ENCODE measurements around the gene FASLG.

FASLG gene

DNA sequence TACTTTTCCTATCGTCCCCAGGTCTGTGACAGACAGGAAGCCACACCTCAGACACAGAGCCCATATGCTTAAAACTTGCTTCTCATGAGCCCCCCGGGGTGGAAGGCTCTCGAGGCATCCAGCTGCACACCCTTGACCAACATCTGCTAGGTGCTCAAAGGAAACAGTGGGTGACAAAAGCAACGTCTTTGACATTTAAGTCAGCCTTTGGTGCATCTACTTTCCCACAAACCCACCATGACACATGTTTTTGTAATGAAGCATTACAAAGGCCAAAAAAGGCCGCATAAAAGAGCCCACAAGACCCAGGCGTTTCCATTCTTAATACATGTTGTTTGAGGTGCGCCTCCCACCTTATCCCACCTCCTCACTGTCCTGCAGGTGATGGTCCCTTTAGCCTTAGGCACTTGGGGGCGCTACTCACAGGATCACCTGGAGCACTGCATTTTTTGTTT is 11.8 kb upstream of the FASLG start:
- FAIRE-seq = no peak

DNA sequence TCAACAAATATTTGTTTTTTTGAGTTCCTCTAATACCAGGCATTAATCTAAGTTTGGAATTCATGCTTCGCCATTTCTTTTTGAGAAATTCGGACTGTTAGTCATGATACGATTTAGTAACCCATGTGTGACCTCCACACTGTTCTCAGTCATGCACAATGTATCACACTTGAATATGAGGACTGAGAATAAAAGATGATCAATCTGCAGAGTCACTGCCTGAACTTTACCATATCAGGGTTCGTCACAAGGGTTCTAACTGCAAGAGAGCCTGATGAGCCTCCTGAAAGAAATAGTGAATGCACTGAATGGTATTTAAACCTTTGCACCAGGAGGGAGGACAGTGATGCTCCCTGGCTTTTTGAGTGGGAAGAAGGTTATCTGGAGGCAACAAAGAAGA is 10.9 kb upstream of the FASLG start:
- no peak for FAIRE-seq

DNA sequence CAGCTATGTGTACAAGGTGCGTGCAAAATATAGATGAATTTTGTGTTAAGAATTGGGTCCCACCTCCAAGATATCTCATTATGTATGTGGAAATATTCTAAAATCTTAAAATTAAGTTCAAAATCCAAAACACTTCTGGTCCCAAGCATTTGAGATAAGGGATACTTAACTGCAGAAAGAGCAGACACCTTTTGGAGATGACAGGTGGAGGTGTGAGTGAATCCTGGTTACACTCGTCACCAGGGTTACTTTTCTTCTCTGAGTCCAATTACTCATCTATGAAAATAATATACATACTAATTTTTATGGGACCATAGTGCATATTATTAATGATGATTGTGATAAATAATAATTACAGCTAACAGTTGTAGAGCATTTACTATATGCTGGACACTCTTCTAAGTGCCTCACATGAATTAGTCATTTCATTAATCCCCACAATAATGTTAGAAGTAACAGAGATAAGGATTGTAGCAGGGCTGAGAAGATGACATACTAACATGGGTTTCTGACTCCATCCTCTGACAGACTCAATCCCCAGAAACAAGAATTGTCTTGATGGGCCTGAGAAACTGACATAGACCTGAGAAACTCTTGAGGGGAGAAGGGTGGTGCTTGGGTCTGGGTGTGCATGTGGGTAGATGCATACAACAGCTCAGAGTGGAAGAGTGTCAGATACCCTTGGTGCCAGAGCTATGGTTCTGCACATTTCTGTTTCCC is 8.3 kb upstream of the FASLG start:
- no peak for FAIRE-seq

DNA sequence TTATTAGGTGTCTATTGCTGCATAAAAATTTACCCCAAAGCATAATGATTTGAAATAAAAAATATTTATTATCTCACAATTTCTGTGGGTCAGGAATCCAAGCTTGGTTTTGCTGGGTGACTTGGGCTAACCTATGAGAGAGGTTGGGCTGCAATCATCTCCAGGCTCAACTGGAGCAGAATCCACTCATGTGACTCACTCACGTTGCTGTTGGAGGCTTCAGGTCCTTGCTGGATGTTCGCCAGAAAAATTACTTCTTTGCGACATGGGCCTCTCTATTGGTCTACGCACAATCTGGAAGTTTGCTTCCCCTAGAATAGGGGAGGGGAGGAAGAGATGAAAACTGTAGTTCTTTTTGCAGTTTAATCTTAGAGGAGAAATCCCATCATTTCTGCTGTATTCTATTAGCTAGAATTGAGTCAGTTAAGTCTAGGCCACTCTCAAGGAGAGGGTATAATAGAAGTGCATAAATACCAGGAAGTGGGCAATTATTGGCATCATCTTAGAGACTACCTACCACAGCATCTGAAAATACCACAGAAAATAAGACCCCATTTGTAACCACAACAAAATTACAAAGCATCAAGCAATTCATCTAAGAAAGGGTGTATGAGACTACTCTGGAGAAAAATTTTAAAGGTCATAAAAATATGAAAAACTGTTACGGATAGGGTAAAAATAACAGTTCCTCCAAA is 5.7 kb upstream of the FASLG start:
- no peak for FAIRE-seq

DNA sequence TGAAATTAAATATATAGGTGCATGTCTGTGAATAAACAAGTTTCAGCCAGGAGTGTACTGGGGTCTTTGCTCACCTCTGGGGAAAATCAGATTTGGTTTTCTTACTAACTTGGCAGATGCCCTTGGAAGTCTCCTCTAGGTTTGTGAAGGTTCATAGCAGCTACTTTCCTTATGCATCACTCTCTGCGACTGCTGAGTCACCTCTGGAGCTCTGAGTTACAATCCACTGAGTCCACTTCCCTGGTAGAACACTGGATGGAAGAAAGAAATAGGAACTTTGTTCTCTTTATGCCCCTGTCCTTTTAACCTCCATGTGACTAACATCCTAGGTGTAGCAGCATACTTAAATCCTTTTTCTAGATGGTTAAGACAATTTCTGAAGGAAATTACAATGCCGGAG is 4.4 kb upstream of the FASLG start:
- no peak for FAIRE-seq

DNA sequence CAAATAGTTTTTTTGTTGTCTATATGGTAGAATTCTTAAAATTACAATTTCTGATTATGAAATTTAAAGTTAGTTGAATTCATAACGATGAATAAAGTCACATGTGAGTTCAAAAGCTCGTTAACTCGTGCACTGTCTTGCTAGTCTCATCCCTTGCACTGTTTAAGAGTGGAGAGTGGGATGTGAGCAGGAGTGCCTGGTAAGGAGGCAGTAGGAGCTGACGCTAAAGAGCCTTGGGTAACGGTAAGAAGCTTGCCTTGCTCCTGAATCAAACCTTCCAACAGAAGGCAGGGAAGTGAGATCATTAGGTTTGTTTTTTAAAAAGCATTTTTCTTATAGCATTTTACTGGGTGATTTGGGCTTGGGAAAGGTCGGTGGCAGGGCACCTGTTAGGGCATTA is 2.3 kb upstream of the FASLG start:
- no peak for FAIRE-seq

DNA sequence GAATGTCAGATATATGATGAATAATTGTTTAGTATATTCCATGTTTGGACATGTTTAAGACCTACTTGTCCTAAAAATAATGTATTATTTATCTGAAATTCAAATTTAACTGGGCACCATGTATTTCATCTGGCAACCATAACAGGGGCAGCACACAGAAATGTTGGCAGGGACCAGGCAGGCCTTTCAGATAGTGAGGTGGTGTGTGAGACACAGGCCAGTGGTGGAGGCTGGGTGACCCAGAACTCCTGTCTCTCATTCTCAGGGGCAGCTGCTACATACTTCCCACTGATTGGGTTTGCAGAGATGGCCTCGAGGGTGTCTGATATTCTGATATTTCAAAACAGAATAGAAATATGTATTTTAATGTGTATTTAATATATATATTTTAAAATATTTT is 1.3 kb upstream of the FASLG start:
- FAIRE-seq = no peak

DNA sequence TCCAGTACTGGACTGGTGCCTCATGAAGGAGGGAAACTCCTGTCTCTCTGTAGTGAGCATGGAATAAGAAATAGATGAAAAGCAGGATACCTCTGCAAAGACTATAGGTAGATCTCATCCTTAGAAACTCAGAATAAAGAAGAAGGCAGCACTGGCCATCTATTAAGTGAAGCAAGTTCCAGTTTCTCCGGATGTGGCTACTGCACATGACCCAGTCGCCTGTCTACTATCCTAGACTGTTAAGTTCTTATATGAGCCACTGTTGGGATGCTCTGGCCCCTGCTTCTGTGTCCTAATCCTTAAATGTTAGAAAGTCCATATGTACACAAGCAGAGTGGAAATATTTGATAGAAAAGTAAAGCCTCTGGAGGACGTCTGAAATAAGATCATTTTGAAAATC is 2.2 kb downstream of the FASLG start:
- FAIRE-seq = no peak

DNA sequence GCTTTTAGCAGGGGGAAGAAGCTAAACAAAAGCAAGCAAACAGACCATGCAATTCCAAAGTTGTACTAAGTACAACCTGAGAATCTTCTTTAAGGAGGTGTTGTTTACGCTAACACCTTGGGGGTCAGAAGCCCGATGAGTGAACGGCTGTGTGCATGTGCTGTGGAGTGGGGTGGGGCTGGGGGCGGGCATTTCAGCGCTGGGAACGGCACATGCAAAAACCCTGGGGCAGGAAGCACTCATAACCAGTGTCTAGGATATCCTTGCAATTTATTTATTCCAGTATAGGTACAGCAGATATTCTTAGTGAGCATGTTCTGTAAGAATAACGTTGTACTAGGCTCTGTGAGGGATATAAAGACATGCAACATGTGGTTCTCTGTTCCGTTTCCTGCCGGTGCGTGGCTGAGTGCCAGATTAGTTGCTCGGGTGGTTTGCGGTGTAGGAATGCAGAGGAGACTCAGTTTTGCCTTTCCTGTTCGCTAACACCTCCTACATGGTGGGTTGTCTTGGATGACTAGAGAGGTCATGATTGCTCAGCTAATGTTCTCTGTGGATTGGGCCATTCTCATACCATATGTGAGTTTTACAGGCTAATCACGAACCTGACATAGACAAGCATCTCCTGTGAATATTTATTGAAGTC is 3.7 kb downstream of the FASLG start:
- no peak for FAIRE-seq

DNA sequence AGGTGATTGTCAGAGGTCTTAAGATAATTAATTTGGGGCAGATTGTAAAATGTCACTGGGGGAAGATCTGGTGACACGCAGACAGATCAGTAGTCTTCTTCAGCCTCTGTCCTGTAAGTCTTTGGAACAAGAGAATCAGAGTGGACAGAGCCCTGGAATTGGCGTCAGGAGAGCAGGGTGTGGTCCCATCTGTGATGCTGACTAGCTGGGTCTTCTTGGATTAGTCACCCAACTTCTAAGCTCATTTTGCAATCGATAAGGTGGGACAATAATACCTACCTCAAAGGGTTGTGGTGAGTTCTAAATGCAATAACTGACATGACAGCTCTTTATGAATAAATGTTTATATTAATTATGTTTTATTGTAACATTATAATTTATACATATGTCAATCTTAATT is 4.8 kb downstream of the FASLG start:
- no peak for FAIRE-seq

DNA sequence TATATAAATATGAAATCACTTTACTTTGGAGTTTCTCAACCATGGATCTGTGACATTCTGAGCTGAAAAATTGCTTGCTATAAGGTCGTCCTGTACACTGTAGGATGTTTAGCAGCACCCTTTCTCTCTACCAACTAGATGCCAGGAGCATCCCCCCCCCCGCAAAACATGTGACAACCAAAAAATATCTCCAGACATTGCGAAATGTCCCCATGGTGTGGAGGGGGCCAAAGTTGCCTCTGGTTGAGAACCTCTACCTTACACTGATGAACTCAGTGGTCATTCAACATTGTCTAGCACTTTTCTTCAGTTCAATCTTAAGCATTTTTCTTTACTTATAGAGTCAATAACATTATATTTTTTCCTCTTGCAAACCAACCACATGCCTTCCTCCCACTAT is 9.2 kb downstream of the FASLG start:
- FAIRE-seq = no peak

DNA sequence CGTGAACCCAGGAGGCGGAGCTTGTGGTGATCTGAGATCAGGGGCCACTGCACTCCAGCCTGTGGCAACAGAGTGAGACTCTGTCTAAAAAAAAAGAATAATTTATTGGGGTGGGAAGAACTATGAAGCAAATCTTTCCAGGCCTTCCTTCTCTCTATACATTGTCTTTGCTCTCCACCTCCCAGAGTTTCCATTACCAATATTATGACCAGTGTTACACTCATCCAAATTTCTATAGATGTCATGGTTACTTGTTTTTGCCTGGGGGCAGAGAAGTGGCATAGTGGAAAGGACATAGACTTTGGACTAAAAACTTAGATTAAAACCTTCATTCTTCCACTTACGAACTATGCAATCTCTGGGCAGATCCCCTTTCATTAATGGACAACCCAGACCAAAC is 10.1 kb downstream of the FASLG start:
- FAIRE-seq = no peak

DNA sequence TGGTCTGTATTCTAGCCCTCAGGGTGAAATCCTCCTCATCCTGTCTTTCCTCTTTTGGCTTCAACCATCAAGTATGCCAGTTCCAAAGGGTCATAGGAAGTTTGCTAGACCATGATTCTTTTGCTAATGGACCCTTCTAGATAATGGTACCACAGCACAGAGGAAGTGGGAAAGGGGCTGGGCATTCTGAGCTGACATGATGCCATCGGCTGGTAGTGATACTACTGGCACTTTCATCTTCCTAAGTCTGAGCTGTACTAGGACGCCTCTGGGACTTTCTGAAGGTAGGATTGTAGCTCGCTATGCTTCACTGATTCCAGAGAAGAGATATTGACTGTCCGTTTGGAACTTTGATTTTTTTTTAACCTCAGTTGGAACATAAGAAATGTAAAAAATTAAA is 11.4 kb downstream of the FASLG start:
- FAIRE-seq = no peak

DNA sequence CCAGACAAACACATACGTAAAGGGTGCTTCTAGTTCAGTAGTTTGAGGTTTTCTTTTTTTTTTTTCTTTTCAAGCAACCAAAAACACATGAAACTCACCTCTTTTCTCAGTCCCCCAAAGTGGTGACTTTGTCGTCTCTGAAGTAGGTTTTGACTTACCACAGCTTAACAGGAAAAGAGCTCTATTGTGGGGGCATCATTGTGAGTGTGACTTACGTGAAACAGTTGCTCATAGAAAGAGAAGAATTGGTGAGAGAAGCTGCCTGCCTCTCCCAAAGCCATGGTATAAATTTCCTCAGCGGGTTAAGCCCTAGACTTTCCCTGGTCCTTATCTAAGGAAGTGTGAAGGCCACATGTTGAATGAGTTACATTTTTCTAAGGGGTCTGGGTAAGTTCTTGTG is 11.9 kb downstream of the FASLG start:
- FAIRE-seq = no peak

DNA sequence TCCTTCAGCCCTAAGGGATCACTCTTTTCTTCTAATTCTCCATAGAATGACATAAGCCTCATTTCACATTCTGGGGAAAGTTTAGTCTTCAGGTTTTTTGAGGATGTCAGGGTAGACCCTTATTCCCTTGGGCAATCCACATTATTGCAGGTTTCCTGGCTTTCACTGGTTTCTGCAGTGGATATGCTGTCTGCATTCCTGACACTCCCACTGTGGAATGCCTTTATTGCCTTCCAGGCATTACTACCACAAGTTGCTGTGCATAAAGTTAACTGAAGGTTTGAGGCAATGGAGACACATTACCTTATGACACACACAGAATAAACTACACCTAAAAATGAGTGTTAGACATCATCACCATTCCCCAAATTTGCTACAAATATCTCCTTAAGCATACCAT is 12.7 kb downstream of the FASLG start:
- FAIRE-seq = no peak

DNA sequence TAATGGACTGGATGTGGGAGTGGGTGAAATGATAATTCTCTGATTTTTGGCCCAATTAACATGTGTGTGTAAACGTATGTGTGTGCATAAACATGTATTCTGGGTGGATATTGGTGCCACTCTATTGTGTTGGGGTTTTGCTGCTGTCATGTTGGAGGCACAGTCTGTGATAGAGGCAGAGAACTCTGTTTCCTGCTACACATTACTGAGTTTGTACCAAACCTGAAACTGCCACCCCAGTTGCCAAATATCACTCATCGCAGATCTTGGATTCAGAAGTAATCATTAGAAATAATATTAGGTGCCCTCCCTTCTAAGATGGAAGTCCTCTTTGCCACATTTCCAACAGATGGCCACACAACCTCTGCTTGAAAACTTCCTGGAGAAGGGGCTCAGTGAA is 13.8 kb downstream of the FASLG start:
- FAIRE-seq = no peak

DNA sequence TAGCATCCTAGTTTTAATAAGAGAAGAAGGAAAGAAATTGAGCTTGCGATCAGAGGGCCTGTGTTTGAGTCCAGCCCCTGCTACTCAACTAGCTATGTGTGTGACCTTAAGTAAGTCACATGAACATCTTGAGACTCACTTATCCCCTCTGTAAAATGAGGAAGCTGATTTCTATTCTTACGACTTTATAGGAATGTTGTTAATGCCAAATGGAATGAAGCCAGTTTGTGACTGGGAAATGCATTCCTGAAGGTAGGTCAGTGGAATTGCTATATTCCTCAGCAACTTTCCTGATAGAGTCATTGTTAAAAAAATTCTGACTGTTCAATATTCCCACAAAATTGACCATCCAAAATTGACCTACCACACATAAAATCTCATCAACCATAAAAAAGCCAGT is 14.9 kb downstream of the FASLG start:
- no peak for FAIRE-seq

DNA sequence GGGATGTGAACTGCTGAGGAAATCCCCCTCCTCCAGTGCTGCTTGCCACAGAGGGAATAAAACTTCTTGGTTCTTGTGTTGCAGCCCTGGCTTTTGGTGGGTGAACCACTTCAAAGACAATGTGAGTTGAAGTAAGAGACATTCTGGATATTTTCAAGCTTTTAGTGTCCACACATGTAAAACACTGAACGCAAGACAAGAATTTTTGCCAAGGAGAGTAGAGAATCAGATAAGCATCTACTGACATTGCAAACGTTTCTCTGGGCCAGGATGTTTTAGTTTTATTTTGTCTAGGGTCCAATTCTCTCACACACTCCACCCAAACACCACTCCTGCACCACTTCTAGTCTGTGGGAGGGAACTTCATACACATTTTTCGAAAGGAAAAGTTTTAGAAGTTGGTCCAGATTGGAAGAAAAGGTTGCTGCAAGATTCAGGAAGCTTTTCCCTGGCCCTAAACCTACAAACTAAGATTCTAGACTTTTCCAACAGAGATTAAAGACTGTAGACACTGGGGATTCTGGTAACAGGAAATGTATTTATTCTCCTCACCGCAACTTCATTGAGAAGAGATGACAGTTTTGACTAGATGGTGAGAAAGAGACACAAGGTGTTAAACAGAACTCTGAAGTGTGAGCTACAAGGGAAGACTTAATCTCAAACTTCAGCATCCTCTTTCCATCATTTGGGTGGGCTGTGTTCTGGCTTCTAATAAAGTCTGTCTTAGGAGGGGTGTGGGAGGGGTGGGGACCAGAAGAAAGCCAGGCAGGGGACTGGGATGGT is 16.1 kb downstream of the FASLG start:
- FAIRE-seq = no peak

DNA sequence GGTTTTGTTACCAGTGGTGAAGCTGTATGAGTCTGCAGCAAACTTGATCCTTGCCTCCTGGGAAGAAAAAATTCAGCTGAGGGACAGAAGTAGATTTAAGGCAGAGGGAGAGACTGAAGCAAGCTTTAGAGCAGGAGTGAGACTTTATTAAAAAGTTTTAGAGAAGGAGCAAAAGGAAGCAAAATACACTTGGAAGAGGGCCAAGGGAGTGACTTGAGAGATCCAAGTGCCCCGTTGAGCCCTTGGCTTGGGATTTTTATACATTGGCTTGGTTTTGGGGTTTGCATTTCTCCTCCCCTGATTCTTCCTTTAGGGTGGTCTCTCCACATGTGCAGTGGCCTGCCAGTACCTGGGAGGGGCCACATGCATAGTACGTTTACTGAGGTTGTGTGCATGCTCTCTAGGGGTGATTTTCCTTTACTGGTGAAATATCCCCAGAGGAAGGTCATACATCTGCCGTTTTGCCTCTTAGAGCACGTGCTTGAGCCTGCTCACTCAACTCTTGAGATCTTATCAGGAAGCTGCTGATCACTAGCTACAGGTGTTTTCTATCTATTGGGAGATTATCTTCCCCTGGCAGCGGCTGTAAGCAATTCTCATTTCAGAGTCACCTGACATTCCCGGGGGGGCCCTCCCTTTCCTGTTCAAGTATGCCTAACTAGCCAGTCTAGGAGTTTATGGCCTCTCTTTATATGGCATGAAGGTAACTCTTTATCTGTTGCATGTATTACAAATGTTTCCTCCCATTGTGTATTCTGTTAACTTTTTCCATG is 20.3 kb downstream of the FASLG start:
- FAIRE-seq = no peak

DNA sequence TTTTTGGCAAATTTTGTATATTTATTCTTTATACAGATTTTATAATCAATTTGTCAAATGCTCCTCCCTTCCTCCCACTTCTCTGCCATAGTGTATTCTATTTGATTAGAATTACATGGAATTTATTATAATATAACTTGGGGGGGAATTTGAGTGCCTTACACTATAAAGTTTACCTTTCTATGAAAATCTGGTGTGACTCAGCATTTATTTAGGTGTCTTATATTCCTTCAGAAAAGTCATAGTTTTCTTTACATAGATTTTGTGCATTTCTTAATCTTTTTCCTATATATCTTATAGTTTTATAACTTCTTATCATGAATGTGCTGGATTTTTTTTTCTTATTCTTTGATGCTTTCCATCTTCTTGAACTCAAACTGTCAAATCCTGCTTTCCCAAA is 21.3 kb downstream of the FASLG start:
- FAIRE-seq = no peak

DNA sequence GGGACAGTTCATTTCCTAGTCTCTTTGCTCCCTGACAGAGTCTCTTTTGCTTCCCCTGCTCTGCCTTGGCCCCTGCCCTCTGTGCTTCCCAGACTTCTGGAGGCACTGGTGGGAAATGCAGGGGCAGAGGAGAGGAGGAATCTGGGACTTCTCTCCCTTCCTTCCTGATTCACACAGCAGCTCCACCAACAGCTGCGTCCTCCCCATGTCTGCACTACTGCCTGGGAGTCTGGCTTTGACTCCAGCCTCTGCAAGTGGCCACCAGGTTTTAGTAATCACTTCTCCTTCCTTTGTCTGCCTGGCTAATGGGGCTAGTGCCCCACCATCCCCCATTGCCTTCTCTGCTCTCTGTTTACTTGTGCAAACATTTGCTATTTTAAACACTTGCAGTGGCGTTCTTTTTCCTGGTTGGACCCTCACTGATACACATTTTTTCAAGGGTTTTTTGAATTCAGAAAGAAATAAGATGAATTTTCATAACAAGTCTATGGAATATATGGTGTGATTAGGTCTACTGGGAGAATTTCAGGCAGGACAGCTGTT is 21.9 kb downstream of the FASLG start:
- FAIRE-seq = no peak

DNA sequence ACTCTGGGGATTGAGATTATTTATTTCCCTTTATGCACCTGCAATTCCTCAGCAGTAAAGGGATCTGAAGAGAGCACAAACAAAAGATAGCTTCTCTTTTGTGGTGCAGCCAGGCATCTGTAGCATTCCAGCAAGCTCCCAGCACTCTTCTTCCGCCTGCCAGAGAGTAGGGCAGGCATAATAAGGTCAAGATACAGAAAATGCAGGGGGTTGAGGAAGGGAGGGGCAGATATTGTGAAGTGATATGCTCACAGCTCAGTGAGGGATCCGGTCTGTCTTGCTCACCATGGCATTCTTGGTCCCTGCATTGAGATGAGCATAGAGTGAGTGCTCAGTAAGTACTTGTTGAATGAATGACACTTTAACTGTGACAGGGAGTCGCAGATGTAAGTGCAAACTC is 23.9 kb downstream of the FASLG start:
- FAIRE-seq = no peak
